Pancreas (tissue), 10 donors: ENCODE results near the gene DMWD. TPM values are rescaled to one million over a fixed set of nuclear protein-coding genes. Genes with fewer than 3 reads are reported as not detected.
A peak's percentile ranks its signal among the peaks of the same experiment; 100 is the strongest.

Experiments
- ATAC-seq, 4 donors: fragments of 200-7000 bp; cut with Tn5 transposase; one replicate each; pipeline versions ENCODE4 v1.8.0 to v1.9.1; 2020; ENCODE audit warnings: mild to moderate bottlenecking in 4 of 4, moderate library complexity in 4 of 4
- DNase-seq, 6 donors: peaks; one replicate each; pipeline ENCODE4 v3.0.0-alpha.2; 2020
- FAIRE-seq: peaks from 2 replicates; lab custom pipeline; 2012; peaks lifted over from hg19 to GRCh38; lab: Jason Lieb, UNC
- H3K27ac ChIP-seq, 4 donors: fragments of 200-600 bp; sonication (generic); 1 replicate in 3 of 4; 2 replicates in 1 of 4; pipeline versions ENCODE4 v1.5.0 to v1.8.0; 2020
- H3K27me3 ChIP-seq, 4 donors: fragments of 200-600 bp; one replicate each; pipeline ENCODE4 v1.8.0; 2021
- H3K36me3 ChIP-seq, 3 donors: fragments of 200-600 bp; sonication (generic) in 1 of 3; one replicate each; pipeline versions ENCODE4 v1.5.0 to v1.8.0; 2020 to 2021
- H3K4me1 ChIP-seq, 3 donors: fragments of 200-600 bp; one replicate each; pipeline ENCODE4 v1.8.0; 2021
- H3K4me3 ChIP-seq, 4 donors: fragments of 200-600 bp; sonication (generic) in 2 of 4; one replicate each; pipeline versions ENCODE4 v1.5.0 to v1.8.0; 2020 to 2021
- H3K9me3 ChIP-seq, 4 donors: fragments of 200-600 bp; one replicate each; pipeline ENCODE4 v1.8.0; 2021
- CTCF ChIP-seq, 4 donors: fragments of 200-600 bp; sonication (generic) in 3 of 4; IDR thresholded peaks; one replicate each; pipeline versions ENCODE4 v1.5.0 to v1.8.0; 2021; ENCODE audit warnings: antibody characterized with exemption in 4 of 4
- WGBS, 2 donors: extraction: QIAGEN DNeasy Blood & Tissue Kit; methylation state at CpG; one replicate each; pipeline ENCODE4 v1.1.7; 2013; 5-methylcytosine and 5-hydroxymethylcytosine counted together
- intact Hi-C, 3 donors: fragments of 100-400 bp; cut with DNase I; formaldehyde crosslinking; loops; one replicate each; pipeline versions ENCODE4 v1.11.1 to v1.14.2; 2022
- polyA plus RNA-seq, 2 donors: library from polyadenylated mRNA; stranded (reverse); fragments of 200-250 nt; gene quantifications; one replicate each; pipeline ENCODE4 v1.2.3, GENCODE V29; 2013
- total RNA-seq, 6 donors: library from RNA; stranded (reverse); fragmentation: NEBNext Ultra II Directional in 4 of 6; extraction: Animal tissue kit (Norgen Biotek cat#: 25700) in 4 of 6; gene quantifications; one replicate each; pipeline versions ENCODE4 v1.2.1 to v1.2.4, GENCODE V29; 2021 to 2023
- donor health status: healthy with polysubstance abuse.
- donor health status: DM: no; HTN: no; CAD: no; lungs with moderate emphysema.
- donor health status: DM: no; HTN: no; CAD: no.
- donor health status: control.
- donor health status: control.
- donor health status: Bipolar disorder and iron deficiency.
- donor health status: DM: yes; HTN: yes; CAD: no.
- donor health status: DM: no; HTN: no; CAD: no.
- donor health status: DM: no; HTN: no; CAD: no.
- donor health status: DM: yes; HTN: yes; CAD: no.

DMWD gene
- total and polyA plus RNA-seq, 8 donors: 14.2 to 39.8 (median 18.6) TPM

DNA sequence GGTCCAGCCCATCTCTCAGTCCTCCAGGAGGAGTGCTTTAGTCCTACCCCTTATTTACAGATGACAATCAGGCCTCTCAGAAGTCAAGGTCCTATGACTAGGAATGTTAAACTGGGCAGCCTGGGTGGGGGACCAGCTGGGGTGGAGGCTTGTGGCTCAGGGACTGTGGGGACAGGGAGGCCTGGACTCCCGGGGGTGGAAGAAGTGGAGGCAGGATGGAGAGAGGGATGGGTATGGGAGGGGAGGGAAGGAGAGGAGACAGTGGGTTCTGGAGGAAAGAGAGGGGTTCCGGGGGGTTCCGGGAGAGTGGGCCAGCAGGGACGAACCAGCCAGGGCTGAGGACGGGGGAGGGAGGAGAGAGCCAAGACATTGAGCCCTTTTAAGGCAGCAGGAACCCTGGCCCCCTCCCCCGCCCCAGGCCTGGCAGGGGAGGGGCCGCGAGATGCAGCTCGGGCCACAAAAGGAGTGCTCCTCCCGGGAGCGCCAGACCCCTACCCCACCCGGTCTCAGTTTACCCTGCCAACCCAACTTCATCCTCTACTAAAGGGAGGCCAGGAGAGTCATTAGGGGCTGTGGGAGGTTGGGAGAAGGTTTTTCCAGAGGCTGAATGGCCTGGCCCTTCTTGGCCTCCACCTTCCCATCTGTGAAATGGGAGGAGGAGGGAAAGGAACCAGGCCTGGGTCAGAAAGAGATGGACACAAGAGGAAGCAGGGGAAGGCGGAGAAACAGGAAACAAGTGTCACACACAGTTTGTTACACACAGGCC lies 12.0 kb downstream of the DMWD start:
- Histone ChIP-seq H3K4me1 (peaks cover 0 to 13% (median 0%) of the 10 kb centered on the region in 3 donors), H3K36me3 (peaks cover 0 to 30% (median 16%) of the 10 kb centered on the region in 3 donors), H3K9me3 (no peaks in the 10 kb centered on the region), H3K4me3 (peak overlapping the region in 3 of 4 donors; percentile 38 to 56 (median 54)), H3K27me3 (no peaks in the 10 kb centered on the region), H3K27ac (peak overlapping the region; percentile 64 to 90 (median 74))
- peak in 3 of 6 donors; percentile 49 to 60 (median 57) for DNase-seq
- WGBS, 2 donors: 20 to 28% methylated on average over 13 of the region's 13 CpGs
- intact Hi-C loops: no loop called here
- no peak for FAIRE-seq
- peak; percentile 2 to 15 (median 10) for ATAC-seq
- no peak for TF ChIP-seq CTCF (IDR thresholded peaks at IDR 0.05)

DNA sequence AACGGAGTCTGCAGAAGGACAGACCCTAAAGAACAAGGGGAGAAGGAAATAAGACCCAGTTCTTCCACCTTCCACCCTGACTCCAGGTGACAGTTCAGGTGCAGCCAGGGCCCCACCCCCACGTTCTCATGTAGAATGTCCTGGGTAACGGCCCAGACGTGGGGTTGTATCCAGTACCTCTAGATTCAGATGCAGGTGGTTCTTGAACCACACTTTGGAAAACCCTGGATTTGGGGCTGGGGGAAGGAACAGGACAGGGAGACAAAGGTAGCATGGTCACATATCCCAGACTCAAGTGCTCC lies 12.5 kb downstream of the DMWD start:
- no peaks in the 10 kb centered on the region for H3K9me3 ChIP-seq
- WGBS, 2 donors: 36 to 42% methylated on average over 4 of the region's 4 CpGs
- intact Hi-C loops: no loop called here
- peaks cover 0 to 25% (median 16%) of the 10 kb centered on the region in 3 donors for H3K36me3 ChIP-seq
- peaks cover 0 to 13% (median 0%) of the 10 kb centered on the region in 3 donors for H3K4me1 ChIP-seq
- H3K27me3 ChIP-seq: no peaks in the 10 kb centered on the region
- peak overlapping the region in 2 of 4 donors; percentile 37 to 90 for H3K27ac ChIP-seq
- peak in 3 of 6 donors; percentile 46 to 56 (median 48) for DNase-seq
- TF ChIP-seq CTCF (IDR thresholded peaks at IDR 0.05): no peak
- ATAC-seq: peak; percentile 1 to 5 (median 2)
- no peak for FAIRE-seq
- peak overlapping the region in 2 of 4 donors; percentile 54 to 56 for H3K4me3 ChIP-seq

DNA sequence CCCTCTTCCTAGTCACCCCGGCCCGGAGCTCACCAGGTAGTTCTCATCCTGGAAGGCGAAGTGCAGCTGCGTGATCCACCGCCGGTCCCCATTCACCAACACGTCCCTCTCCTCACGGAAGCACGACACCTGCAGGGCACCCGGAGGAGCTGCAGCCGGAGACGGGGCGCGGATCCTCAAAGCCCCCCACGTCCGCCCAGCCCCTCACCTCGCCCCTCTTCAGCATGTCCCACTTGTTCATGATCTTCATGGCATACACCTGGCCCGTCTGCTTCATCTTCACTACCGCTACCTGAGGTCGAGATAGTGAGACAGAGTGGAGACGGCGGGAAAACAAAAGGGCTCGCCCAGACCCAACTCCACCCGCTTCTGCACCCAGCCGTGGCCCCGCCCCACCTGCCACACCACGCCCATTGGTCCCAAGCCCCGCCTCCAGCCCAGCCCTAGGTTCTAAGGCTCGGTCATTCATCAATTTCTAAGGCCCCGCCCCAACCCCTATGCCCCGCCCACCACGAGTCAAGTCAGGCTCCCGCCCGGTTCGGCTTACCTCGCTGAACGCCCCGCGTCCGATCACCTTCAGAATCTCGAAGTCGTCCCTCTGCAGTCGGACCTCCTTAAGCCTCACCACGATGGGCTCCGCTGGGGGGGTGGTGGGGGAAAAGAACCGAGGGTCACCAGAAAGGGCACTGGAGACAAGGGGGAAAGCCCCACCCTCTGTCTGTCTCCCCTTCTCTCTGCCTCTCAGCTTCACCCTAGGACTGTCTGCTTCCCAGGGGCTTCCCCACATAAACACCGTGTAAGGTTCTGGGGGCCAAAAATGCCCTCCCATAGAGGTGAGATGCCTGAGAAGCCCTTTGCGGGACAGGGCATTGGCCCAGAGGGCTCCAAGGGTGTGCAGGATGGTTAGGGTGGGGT lies 13.2 kb downstream of the DMWD start:
- Histone ChIP-seq H3K4me3 (peak overlapping the region in 3 of 4 donors; percentile 5 to 56 (median 54)), H3K27ac (peak overlapping the region in 2 of 4 donors; percentile 37 to 90), H3K27me3 (no peaks in the 10 kb centered on the region), H3K9me3 (no peaks in the 10 kb centered on the region), H3K36me3 (peaks cover 0 to 25% (median 16%) of the 10 kb centered on the region in 3 donors), H3K4me1 (peaks cover 0 to 13% (median 0%) of the 10 kb centered on the region in 3 donors)
- DNase-seq (peak; percentile 91 to 98 (median 98)), ATAC-seq (peak; percentile 68 to 88 (median 87)), FAIRE-seq (no peak)
- intact Hi-C loops: no loop called here
- peak; percentile 24 to 55 (median 48) for TF ChIP-seq CTCF (IDR thresholded peaks at IDR 0.05)
- WGBS, 2 donors: 9 to 17% methylated on average over 45 to 48 of the region's 48 CpGs

- no peaks in the 10 kb centered on the region for H3K9me3 ChIP-seq
- no peak overlapping the region for H3K4me3 ChIP-seq
- no peak for TF ChIP-seq CTCF (IDR thresholded peaks at IDR 0.05)
- H3K4me1 ChIP-seq: peaks cover 4 to 20% (median 7%) of the 10 kb centered on the region in 3 donors
- peaks cover 0 to 25% (median 16%) of the 10 kb centered on the region in 3 donors for H3K36me3 ChIP-seq
- intact Hi-C loops: no loop called here
- ATAC-seq: no peak
- peak in 4 of 6 donors; percentile 36 to 79 (median 50) for DNase-seq
- 90 to 92% methylated on average over 28 of the region's 28 CpGs for WGBS, 2 donors
- no peak for FAIRE-seq
- H3K27ac ChIP-seq: no peak overlapping the region
- no peaks in the 10 kb centered on the region for H3K27me3 ChIP-seq
Measured at GRCh38 chr19:45778010-45778661, 14.5 kb downstream of the DMWD start.
